ENCODE results near the gene RB1.

RB1 gene

DNA sequence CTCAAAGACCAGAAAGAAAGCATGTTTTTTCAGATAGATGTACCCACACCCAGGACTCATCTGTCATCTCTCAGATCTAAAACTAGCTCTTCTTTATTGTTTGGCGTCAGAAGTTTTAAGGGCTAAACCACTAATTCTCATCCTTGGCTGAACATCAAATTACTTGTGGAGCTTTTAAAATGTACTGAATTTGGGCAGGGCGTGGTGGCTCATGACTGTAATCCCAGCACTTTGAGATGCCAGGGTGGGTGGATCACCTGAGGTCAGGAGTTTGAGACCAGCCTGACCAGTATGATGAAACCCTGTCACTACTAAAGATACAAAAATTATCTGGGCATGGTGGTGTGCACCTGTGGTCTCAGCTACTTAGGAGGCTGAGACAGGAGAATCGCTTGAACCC is 181.9 kb downstream of the RB1 start:
- no peak overlapping the region for H3K27ac ChIP-seq (ENCODE audit: low read depth, low read length)
- 93% methylated on average over 3 of the region's 3 CpGs for WGBS
- no peaks in the 10 kb centered on the region for H3K27me3 ChIP-seq (ENCODE audit: insufficient read depth, low read length)
- H3K4me3 ChIP-seq (ENCODE audit: low read length): no peak overlapping the region
- peaks cover 18% of the 10 kb centered on the region; the same call in 1 of the 2 replicates for H3K36me3 ChIP-seq (ENCODE audit: insufficient read depth, low read length)
- H3K4me1 ChIP-seq (ENCODE audit: insufficient read depth, low read length): no peaks in the 10 kb centered on the region
- peaks cover 6% of the 10 kb centered on the region; the same call in 1 of the 2 replicates for H3K9me3 ChIP-seq (ENCODE audit: insufficient read depth, low read depth, low read length)
- no peak overlapping the region for H3K9ac ChIP-seq (ENCODE audit: low read depth, low read length)

- H3K27ac ChIP-seq (ENCODE audit: low read depth, low read length): no peak overlapping the region
- no peaks in the 10 kb centered on the region for H3K27me3 ChIP-seq (ENCODE audit: insufficient read depth, low read length)
- H3K36me3 ChIP-seq (ENCODE audit: insufficient read depth, low read length): peaks cover 18% of the 10 kb centered on the region; the same call in 1 of the 2 replicates
- peaks cover 6% of the 10 kb centered on the region; the same call in 1 of the 2 replicates for H3K9me3 ChIP-seq (ENCODE audit: insufficient read depth, low read depth, low read length)
- H3K9ac ChIP-seq (ENCODE audit: low read depth, low read length): no peak overlapping the region
- no peaks in the 10 kb centered on the region for H3K4me1 ChIP-seq (ENCODE audit: insufficient read depth, low read length)
- no peak overlapping the region for H3K4me3 ChIP-seq (ENCODE audit: low read length)
Observed at GRCh38 chr13:48486362-48486761, 182.8 kb downstream of the RB1 start.

DNA sequence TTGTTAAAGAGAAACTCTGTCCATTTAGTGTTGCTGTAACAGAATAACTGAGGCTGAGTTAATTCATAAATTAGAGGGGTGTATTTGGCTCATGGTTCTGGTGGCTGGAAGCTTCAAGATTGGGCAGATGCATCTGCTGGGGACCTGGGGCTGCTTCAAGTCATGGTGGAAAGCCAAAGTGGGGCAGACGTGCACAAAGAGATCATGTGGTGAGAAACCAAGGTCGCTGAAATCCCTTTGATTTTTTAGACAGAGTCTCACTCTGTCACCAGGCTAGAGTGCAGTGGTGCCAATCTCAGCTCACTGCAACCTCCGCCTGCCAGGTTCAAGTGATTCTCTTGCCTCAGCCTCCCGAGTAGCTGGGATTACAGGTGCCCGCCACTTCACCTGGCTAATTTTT is 183.3 kb downstream of the RB1 start:
- Histone ChIP-seq H3K4me1 (ENCODE audit: insufficient read depth, low read length) (no peaks in the 10 kb centered on the region), H3K27ac (ENCODE audit: low read depth, low read length) (no peak overlapping the region), H3K9ac (ENCODE audit: low read depth, low read length) (no peak overlapping the region), H3K4me3 (ENCODE audit: low read length) (no peak overlapping the region), H3K27me3 (ENCODE audit: insufficient read depth, low read length) (no peaks in the 10 kb centered on the region), H3K36me3 (ENCODE audit: insufficient read depth, low read length) (peaks cover 18% of the 10 kb centered on the region; the same call in 1 of the 2 replicates), H3K9me3 (ENCODE audit: insufficient read depth, low read depth, low read length) (peaks cover 6% of the 10 kb centered on the region; the same call in 1 of the 2 replicates)
- WGBS: 94% methylated on average over 5 of the region's 5 CpGs

DNA sequence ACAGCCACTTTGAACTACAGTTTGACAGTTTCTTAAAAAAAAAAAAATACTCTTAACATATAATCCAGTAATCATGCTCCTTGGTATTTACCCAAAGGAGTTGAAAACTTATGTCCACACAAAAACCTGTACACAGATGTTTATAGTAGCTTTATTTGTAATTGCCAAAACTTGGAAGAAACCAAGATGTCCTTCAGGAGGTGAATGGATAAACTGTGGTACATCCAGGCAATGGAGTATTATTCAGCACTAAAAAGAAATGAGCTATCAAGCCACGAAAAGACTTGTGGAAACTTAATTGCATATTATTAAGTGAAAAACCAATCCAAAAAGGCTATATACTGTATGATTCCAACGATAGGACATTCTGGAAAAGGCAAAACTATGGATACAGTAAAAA is 184.4 kb downstream of the RB1 start:
- H3K9me3 ChIP-seq (ENCODE audit: insufficient read depth, low read depth, low read length): peaks cover 6% of the 10 kb centered on the region; the same call in 1 of the 2 replicates
- H3K4me1 ChIP-seq (ENCODE audit: insufficient read depth, low read length): no peaks in the 10 kb centered on the region
- no peak overlapping the region for H3K27ac ChIP-seq (ENCODE audit: low read depth, low read length)
- H3K9ac ChIP-seq (ENCODE audit: low read depth, low read length): no peak overlapping the region
- WGBS: 100% methylated on average over 2 of the region's 2 CpGs
- H3K36me3 ChIP-seq (ENCODE audit: insufficient read depth, low read length): peaks cover 18% of the 10 kb centered on the region; the same call in 1 of the 2 replicates
- no peaks in the 10 kb centered on the region for H3K27me3 ChIP-seq (ENCODE audit: insufficient read depth, low read length)
- H3K4me3 ChIP-seq (ENCODE audit: low read length): no peak overlapping the region

- no peak overlapping the region for H3K9ac ChIP-seq (ENCODE audit: low read depth, low read length)
- peaks cover 6% of the 10 kb centered on the region; the same call in 1 of the 2 replicates for H3K9me3 ChIP-seq (ENCODE audit: insufficient read depth, low read depth, low read length)
- H3K27me3 ChIP-seq (ENCODE audit: insufficient read depth, low read length): no peaks in the 10 kb centered on the region
- H3K4me3 ChIP-seq (ENCODE audit: low read length): no peak overlapping the region
- no peaks in the 10 kb centered on the region for H3K4me1 ChIP-seq (ENCODE audit: insufficient read depth, low read length)
- H3K27ac ChIP-seq (ENCODE audit: low read depth, low read length): no peak overlapping the region
- peaks cover 18% of the 10 kb centered on the region; the same call in 1 of the 2 replicates for H3K36me3 ChIP-seq (ENCODE audit: insufficient read depth, low read length)
Observed at GRCh38 chr13:48488995-48489394, 185.4 kb downstream of the RB1 start.

- peaks cover 6% of the 10 kb centered on the region; the same call in 1 of the 2 replicates for H3K9me3 ChIP-seq (ENCODE audit: insufficient read depth, low read depth, low read length)
- H3K36me3 ChIP-seq (ENCODE audit: insufficient read depth, low read length): peaks cover 18% of the 10 kb centered on the region; the same call in 1 of the 2 replicates
- no peaks in the 10 kb centered on the region for H3K27me3 ChIP-seq (ENCODE audit: insufficient read depth, low read length)
- no peak overlapping the region for H3K27ac ChIP-seq (ENCODE audit: low read depth, low read length)
- H3K4me3 ChIP-seq (ENCODE audit: low read length): no peak overlapping the region
- no peaks in the 10 kb centered on the region for H3K4me1 ChIP-seq (ENCODE audit: insufficient read depth, low read length)
- H3K9ac ChIP-seq (ENCODE audit: low read depth, low read length): no peak overlapping the region
Observed at GRCh38 chr13:48489666-48490065, 186.1 kb downstream of the RB1 start.

- WGBS: 100% methylated on average over 2 of the region's 3 CpGs
- Histone ChIP-seq H3K27me3 (ENCODE audit: insufficient read depth, low read length) (no peaks in the 10 kb centered on the region), H3K9me3 (ENCODE audit: insufficient read depth, low read depth, low read length) (peaks cover 6% of the 10 kb centered on the region; the same call in 1 of the 2 replicates), H3K27ac (ENCODE audit: low read depth, low read length) (no peak overlapping the region), H3K4me3 (ENCODE audit: low read length) (no peak overlapping the region), H3K9ac (ENCODE audit: low read depth, low read length) (no peak overlapping the region), H3K36me3 (ENCODE audit: insufficient read depth, low read length) (peaks cover 18% of the 10 kb centered on the region; the same call in 1 of the 2 replicates), H3K4me1 (ENCODE audit: insufficient read depth, low read length) (no peaks in the 10 kb centered on the region)
Observed at GRCh38 chr13:48490241-48490640, 186.7 kb downstream of the RB1 start.

DNA sequence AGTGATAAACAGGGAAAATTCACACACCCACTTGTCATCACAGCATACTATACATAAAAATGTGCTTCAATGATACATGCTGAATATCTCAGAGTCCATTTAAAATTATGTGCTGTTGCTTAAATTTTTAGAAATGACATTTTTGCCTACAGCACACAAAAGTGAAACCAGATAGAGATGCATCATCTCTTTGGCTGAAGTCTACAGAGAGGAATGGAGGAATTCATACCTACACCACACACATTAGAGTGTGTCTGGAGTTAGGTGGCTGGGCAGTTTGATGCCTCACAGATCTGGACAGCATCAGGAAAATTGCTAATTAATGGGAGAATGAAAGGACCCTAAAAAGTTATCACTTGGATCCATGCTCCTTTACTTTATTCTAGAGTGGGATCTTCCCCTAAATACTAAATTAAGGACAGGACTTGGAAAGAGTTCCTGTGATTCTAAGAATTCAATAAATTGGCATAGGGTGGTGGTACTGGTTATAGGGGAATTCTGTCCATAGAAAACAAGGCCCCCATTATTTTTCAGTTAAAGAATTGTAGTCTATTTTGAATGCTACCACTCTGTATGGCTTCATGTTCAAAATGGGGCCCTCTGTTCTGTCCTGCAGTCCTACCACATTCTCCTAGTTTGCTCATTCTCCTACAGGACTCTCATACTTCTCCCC is 188.0 kb downstream of the RB1 start:
- Histone ChIP-seq H3K27me3 (ENCODE audit: insufficient read depth, low read length) (no peaks in the 10 kb centered on the region), H3K4me1 (ENCODE audit: insufficient read depth, low read length) (peaks cover 4% of the 10 kb centered on the region; the same call in 1 of the 2 replicates), H3K9me3 (ENCODE audit: insufficient read depth, low read depth, low read length) (peaks cover 6% of the 10 kb centered on the region; the same call in 1 of the 2 replicates), H3K4me3 (ENCODE audit: low read length) (no peak overlapping the region), H3K9ac (ENCODE audit: low read depth, low read length) (no peak overlapping the region), H3K36me3 (ENCODE audit: insufficient read depth, low read length) (peaks cover 28% of the 10 kb centered on the region; the same call in 1 of the 2 replicates), H3K27ac (ENCODE audit: low read depth, low read length) (no peak overlapping the region)

DNA sequence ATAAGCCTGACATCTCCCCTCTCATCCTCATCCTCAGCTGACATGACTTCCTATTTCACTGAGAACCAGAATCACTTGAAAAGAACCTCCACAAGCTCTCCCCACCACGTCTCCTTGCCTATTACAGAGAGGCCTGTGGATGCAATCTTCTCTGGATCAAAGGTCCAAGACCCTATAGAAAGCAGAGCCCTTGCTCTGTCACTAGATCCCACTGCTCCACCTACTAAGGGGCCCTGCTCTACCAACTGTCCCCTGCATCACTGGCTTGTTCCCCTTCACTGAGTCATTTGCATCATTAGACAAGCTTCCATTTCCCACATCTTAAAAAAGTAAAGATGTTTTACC is 188.5 kb downstream of the RB1 start:
- no peak overlapping the region for H3K4me3 ChIP-seq (ENCODE audit: low read length)
- WGBS: 88% methylated on average over 1 of the region's 1 CpG
- H3K36me3 ChIP-seq (ENCODE audit: insufficient read depth, low read length): peaks cover 28% of the 10 kb centered on the region; the same call in 1 of the 2 replicates
- H3K4me1 ChIP-seq (ENCODE audit: insufficient read depth, low read length): peaks cover 7% of the 10 kb centered on the region; the same call in 1 of the 2 replicates
- no peak overlapping the region for H3K9ac ChIP-seq (ENCODE audit: low read depth, low read length)
- H3K9me3 ChIP-seq (ENCODE audit: insufficient read depth, low read depth, low read length): peaks cover 6% of the 10 kb centered on the region; the same call in 1 of the 2 replicates
- no peak overlapping the region for H3K27ac ChIP-seq (ENCODE audit: low read depth, low read length)
- H3K27me3 ChIP-seq (ENCODE audit: insufficient read depth, low read length): no peaks in the 10 kb centered on the region

- Histone ChIP-seq H3K36me3 (ENCODE audit: insufficient read depth, low read length) (peaks cover 28% of the 10 kb centered on the region; the same call in 1 of the 2 replicates), H3K9ac (ENCODE audit: low read depth, low read length) (no peak overlapping the region), H3K4me3 (ENCODE audit: low read length) (no peak overlapping the region), H3K4me1 (ENCODE audit: insufficient read depth, low read length) (peaks cover 12% of the 10 kb centered on the region; the same call in 1 of the 2 replicates), H3K9me3 (ENCODE audit: insufficient read depth, low read depth, low read length) (peaks cover 6% of the 10 kb centered on the region; the same call in 1 of the 2 replicates), H3K27ac (ENCODE audit: low read depth, low read length) (no peak overlapping the region), H3K27me3 (ENCODE audit: insufficient read depth, low read length) (no peaks in the 10 kb centered on the region)
- WGBS: 92% methylated on average over 16 of the region's 16 CpGs
Observed at GRCh38 chr13:48492470-48493065, 189.0 kb downstream of the RB1 start.

- Histone ChIP-seq H3K9ac (ENCODE audit: low read depth, low read length) (no peak overlapping the region), H3K27ac (ENCODE audit: low read depth, low read length) (no peak overlapping the region), H3K9me3 (ENCODE audit: insufficient read depth, low read depth, low read length) (0 out of 2 replicates have a peak, but pooled peaks cover 2% of the 10 kb centered on the region), H3K4me1 (ENCODE audit: insufficient read depth, low read length) (peaks cover 12% of the 10 kb centered on the region; the same call in 1 of the 2 replicates), H3K27me3 (ENCODE audit: insufficient read depth, low read length) (no peaks in the 10 kb centered on the region), H3K4me3 (ENCODE audit: low read length) (no peak overlapping the region), H3K36me3 (ENCODE audit: insufficient read depth, low read length) (peaks cover 24% of the 10 kb centered on the region; the same call in 1 of the 2 replicates)
- WGBS: 90% methylated on average over 4 of the region's 4 CpGs
Observed at GRCh38 chr13:48493066-48493765, 189.7 kb downstream of the RB1 start.

All from HUES64 (cell line).